Stimulated activated CD4-positive, alpha-beta T cell treated with anti-CD3 and anti-CD28 coated beads, Interleukin-2, amount 100 ng/mL, for 4 hours (primary cell): ENCODE results near the gene PHEX.

Experiments used
- DNase-seq: peaks from one replicate; pipeline ENCODE4 v3.0.0-alpha.2; 2020; ENCODE audit warnings: low read depth

The PHEX gene

DNA sequence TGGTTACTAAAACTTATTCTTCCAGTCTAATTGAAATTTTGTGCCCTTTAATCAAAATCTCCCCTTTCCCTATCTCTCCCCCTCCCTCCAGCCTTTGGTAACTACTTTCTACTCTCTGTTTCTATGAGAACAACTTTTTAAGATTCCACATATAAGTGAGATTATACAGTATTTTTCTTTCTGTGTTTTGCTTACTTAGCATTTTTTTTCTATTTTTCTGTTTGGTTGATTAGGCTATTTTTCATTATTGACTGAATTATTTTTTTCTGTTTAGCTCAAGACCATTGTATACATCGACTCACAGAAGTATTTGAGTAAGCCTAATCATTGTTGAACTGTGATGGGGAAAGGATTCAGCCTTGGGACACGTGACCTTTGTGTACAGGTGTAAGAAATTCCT, 116.4 kb downstream of the PHEX start:
- DNase-seq, result no peak

DNA sequence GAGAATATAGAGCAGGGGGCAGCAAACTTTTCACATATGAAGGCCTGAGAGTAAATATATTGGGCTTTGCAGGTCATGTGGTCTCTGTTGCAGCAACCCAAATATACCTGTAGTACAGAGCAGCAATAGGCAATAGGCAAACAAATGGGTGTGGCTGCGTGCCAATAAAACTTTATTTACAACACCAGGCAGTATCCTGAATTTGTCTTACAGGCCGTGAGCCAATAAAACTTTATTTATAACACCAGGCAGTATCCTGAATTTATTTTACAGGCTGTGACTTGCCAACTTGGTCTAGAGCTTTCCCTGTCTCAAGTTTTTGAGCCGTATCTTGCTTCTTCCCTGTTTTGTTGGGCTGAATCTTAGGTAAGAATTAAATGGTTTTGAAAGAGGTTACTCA, 118.2 kb downstream of the PHEX start:
- DNase-seq, result no peak

DNA sequence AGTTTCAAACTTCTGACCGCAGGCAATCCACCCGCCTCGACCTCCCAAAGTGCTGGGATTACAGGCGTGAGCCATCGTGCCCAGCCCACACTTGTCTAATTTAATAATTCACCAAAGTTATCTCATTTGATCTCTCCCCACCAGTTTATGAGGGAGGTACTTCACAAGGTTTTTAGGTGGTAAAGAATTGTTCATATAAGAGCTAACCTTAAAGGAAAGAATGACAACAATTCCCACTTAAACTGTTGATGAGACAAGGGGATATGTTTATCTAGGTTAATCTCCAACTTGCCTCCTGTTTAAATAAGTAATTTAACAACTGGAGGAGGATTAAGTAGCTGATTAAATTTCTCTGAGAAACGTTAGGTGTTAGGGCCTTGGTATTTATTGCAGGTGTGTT, 123.0 kb downstream of the PHEX start:
- DNase-seq, result no peak

DNA sequence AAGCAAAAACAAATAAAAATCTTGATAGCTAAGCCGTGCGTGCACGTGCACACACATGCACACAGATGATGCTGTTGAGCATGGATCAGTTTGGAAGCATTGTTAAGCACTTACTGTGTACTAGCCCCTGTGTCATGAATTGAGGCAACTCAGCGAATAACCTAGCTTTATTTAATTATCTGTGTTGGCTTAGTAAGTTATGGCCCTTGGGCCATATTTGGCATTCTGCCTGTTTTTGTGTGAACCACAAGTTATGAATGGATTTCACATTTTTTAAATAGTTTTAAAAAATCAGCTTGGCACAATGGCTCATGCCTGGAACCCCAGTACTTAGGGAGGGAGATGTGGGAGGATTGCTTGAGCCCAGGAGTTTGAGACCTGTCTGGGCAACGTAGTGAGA, 126.9 kb downstream of the PHEX start:
- no peak for DNase-seq

DNA sequence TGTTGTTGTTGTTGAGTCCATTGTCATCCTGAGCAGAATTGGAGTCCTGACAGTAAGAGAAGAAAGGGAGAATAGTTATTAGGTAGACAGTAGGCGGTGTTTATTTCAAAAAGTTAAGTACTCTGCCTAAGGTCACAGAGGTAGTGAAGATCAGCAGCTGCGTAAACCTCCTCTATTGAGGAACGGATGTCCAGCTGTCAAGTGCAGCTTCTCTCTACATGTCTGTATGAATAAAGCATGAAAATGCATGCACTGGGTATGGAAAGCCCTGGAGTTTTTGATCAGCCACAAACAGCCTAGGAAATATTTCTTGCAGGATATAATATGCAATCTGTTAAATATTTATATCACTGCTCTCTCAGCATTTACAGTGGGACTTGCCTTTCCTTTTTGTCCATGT, 131.2 kb downstream of the PHEX start:
- DNase-seq, result no peak

DNA sequence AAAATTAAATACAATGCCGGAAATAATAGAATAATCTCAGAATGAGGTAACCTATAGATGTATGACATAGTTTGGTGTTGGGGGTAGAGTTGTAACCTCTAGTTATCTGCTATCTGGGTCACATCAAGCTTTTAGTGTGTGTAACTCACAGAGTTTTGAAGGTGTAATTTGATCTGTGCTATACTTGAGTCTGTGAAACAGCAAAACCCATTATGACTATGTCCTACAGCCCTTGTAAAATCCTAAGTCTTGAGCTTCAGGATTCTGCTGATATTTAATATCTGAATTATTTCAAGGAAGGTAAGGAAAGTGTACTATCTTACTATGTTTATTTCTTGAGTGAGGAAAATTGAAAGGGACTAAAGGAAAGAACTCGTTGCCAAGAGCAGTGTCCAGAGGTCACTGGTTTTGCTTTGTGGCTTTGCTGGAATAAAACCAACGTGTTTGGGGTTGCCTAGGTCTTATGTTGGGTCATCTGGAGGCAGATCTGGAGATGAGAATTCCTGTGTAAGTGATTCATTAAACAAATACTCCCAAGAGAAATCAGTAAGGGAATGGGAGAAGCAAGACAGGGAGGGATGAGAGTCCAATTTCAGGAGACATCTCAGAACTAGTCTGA, 132.8 kb downstream of the PHEX start:
- no peak for DNase-seq

DNA sequence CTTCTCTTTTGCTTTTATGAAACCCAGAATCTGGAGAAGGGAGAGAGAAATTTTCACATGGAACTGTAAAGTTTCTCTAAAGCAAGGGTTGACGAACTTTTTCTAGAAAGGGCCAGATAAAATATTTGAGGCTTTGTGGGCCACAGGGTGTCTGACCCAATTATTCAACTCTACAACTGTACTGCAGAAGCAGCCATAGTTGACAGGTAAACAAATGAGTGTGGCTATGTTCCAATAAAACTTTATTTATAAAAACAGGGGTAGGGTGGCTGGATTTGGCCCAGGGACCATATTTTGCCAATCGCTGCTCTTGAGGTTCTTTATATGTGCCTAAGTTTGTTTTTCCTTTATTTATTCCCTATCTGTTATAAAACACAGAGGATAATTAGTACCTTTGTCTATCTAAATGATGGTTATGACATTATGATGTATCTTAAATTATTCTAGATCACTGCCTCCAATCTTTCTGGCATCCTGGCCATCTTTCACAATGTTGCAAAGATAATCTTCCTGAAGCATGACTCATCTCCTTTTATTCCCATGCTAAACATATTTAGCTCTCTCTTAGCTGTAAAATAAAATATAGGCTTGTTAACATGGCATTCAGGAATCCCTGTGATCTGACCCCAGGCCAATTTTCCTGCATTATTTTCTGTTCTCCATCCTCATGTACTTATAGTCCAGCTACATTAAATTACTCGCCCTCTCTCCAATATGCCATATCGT, 133.8 kb downstream of the PHEX start:
- DNase-seq, result no peak

DNA sequence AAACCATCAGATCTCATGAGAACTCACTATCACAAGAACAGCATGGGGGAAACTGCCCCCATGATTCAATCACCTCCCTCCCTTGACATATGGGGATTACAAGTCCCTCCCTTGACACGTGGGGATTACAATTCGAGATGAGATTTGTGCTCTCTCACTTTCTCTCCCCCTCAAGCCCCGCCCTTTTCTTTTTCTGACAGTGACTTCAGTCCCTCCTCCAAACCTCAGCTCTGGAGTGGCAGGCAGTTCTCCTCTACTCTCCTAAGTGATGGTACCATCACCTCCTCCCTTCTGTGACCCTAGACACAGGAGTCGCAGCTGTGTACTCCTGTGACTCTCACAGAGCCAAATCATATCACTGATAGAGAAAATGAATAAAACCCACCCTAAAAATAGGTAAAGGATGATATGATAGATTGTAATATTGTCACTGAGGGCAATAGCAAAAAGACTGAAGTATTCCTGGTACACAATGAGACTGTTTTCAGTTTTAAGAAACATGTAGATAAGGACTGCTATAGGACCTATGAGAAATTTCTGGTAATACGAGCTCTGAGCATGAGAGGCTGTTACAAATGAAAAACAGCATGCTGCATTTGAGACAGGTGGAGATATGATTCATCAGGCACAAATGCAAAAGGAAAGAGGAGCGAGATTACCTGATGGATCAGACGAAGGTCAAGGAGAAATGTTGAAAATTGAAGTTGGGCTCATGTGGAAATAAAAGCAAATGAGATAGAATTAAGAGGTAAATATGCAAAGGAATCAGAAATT, 139.3 kb downstream of the PHEX start:
- DNase-seq, result no peak

DNA sequence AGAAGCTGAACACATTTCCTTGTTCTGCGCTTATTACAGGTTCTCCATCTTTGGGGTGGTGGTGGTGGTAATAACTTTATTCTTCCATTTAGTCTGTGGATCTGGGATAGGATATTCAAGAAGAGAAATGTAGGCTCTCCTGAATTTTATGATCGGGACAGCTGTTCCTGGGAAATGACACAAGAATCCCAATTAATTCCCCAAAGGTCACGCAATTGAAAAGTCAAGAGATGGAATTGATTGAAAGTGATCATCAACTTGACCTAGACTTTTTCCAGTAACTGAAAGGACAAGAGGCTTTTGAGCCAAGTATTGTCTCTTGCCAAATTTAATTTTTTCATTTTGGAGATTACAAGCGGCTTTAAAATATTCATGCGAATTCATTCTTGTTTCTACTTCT, 141.8 kb downstream of the PHEX start:
- no peak for DNase-seq

DNA sequence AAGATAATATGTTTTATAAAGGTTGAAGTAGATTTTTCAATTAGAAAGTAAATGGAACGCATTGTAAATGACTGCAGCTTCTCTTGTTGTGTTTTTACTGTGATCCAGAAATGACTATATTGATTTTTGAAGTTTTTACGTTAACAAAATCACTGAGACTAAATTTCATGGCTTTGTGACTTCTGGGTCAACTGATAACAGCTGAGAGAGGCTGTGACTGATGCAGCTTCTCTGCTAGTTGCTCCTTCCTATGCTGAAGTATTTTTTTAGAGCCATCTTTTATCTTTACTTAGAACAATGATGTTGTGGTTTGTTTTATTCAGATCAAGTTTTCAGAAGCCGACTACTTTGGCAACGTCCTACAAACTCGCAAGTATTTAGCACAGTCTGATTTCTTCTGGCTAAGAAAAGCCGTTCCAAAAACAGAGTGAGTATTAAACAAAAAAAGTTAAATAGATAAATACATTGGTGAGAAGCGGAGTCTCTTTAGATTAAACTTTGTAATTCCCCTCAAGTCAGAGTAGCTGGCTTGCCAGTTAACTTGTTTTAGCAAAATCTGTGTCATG, 145.9 kb downstream of the PHEX start:
- DNase-seq, result no peak

DNA sequence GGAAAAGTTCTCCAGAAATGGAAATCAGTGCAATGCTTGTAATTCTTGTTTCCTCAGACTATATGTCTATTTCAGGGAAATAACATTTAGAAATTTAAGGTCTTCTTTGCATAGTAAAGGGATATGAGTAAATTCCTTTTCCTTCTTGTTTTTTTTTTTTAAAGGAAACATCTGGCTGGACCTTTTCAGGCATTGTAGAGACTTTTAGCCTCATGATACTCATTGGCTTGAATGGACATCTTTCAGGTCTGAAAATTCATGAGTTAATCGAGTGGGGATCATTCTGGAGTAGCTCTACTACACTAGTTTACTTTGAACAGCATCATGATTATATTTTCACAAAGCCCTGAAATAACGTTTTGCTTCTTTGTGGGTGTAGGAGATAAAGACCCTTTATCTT, 152.0 kb downstream of the PHEX start:
- no peak for DNase-seq

DNA sequence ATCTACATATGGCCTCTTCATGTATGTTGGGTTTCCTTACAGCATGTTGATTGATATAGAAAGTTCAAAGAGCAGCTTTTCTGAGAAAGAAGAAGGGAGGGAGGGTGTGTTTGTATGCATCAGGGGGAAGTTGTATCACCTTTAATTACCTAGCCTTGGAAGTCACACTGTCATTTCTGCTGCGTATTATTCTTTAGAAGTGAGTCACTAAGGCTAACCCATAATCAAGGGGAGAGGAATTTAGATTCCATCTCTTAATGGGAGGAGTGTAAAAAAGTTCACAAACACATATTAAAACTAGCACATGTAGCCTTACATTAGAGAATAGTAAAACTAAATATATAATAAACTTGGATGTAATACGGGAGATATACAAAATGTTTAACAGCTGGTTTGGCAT, 154.0 kb downstream of the PHEX start:
- DNase-seq, result no peak

DNA sequence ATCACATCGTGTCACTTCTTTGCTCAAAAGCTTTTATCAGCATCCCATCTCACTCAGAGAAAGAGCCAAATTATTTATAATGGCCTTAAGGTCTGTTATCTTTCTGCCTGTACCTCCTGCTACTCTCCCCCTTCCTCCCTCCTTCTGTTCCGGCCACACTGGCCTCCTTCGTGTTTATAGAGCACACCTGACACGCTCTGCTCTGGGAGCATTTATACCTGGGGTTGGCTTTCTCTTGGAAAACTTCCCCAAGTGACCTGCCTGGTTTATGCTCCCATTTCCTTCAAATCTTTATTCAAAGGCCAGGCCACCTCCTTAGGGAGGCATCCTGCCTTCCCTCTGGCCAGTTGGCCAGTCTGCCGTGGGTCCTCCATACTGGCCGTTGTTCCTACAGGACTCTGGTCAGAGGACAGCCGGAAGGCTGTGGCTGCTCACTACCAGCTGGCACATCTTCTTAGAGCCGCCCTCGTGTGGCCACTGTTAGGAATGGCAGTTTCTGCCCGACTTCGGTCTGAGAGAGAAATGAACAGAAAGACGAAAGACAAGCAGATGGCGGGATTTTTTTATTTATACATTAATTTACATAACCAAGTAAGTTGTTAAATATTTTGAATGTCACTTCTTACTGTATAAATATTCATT, 160.4 kb downstream of the PHEX start:
- peak; percentile 11 for DNase-seq

DNA sequence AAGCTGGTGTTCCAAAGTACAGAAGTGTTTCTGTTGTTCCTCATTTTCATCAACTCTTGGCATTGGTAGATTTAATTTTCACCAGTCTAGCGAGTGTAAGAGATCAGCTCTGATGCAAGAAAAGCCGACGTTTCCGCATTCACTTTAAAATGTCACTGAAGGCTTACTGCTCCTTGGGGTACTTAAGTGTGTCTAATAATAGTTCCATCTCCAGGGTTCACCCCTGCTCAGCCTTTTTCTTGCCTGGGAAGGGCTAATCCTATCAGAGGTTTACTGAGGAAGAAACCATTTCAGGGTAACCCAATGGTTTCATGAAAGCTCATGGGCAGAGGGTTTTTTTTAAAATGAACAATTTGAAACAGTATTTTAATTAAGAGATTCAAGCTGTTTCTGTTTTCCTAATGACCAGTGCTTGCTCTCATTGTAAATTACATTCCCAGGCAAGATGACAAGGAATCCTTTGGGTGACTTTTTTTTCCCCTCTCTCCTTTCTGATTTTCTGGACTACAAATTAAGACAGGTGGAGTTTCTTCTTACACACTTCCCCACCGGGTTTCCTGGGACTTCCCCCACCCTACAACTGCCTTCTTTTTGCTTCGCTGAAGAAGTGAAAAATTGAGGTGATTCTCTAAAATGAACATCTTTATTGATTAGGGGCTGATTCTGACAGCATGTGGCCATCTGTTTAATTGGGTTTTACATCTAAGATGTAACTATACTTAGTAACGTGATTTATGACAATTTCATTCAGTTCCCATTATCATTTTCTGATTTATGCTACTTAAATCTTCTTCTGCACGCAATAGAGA, 161.9 kb downstream of the PHEX start:
- DNase-seq, result no peak

DNA sequence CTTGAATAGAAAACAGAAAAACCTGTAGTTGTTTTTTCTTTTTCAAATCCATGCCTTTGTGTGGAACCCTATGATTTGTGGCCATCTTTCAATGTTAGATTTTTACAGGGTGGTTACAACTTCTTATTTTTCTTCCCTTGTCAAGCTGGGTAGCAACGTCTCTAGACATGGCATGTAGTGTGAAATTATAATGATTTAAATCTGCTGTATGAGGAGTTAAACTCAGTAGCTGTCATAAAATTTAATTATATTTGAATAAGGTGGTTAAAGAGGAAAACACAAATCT, 162.5 kb downstream of the PHEX start:
- DNase-seq, result no peak

DNA sequence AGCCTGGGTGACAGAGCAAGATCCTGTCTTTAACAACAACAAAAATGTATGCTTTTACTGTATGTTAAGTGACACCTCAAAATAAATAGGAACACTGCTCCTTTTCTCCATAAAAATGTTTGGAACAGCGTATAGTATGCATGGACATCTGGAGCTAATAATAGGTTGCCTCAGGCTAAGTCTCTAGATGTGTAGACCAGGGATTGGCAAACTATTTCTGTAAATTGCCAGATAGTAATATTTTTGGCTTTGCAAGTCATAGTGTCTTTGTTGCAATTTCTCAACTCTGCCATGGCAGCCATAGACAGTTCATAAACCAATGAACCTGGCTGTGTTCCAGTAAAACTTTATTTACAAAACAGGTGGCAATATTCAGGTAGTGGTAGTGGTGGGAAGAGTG, 164.0 kb downstream of the PHEX start:
- no peak for DNase-seq

DNA sequence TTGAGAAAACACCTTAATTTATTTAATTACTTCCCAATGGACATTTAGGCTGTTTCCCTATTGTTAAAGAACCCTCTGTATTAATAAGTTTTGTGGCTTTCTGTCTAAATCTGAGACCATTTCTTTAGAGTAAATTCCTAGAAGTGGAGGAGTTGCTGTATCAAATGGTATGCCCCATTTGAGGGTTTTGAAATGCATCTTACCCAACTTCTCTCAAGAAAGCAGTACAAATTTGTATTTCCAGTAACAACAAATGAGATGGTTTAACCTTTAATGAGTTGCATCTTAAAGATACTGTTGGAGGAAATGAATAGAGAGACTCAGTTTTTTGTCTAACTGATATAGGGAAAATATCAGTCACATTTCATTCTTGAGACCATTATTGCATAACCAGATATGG, 170.1 kb downstream of the PHEX start:
- DNase-seq, result no peak

DNA sequence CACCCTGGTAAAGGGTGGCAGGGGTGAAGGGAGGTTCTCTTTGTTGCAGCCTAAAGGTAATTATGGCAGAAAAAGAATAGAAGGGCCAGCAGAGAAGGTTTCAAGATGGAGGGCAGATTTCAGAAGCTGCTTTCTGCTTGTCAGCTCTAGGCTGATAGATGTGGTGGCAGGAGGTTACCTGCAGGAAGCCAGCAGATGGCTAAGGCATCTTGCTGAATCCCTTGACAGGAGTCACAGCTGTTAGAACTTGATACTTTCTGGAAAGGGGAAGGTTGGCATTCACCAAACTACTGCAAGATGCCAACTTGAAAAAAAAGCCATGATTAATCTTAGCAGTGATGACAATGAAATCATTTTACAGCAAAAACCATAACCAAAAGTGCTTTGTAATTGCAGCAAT, 171.1 kb downstream of the PHEX start:
- DNase-seq, result no peak

DNA sequence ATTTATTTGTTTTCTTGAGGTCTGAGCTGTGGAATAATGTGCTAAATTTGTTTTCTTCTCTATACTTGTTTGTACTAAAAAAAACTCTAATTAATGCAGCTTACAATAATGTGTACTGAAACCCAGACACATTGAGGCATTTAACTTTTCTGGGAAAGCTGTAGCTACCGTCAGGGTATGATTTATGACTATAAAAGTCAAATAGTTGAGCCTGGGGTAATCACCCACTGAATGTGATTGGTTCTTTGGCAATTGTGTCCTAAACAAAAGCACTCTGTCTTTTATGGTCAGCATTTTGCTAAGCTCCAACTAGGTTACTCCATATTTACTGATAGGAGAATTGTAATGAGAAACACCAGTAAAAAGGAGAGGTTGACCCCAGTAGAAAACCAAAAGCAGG, 174.7 kb downstream of the PHEX start:
- DNase-seq, result no peak

DNA sequence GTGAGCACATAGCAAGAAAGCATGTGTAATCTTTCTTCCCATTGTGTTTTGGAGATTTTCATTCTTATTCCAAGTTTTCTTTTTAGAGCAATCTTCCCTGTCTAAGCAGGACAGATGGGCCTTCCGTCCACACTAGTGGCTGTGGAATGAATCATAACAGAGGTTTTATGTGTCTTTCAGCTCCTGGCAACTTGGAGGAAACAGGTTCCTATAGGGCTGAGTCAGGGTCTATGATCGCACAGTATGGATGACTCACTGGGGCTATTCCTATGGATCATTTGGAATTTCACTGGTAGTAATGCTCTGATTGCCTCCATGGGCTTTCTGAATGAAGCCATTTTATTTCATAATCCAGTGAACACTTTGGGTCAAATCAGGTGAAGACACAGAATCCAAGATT, 188.8 kb downstream of the PHEX start:
- no peak for DNase-seq

DNA sequence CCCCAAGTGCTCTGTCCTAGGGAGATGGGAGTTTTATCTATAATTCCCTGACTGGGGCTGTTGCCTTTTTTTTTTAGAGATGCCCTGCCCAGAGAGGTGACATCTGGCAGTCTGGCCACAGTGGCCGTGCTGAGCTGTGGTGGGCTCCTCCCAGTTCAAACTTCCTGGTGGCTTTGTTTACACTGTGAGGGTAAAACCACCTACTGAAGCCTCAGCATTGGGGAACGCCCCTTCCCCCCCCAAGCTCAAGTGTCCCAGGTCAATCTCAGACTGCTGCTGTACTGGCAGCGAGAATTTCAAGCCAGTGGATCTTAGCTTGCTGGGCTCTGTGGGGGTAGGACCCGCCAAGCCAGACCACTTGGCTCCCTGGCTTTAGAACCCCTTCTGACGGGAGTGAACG, 202.3 kb downstream of the PHEX start:
- DNase-seq, result no peak

DNA sequence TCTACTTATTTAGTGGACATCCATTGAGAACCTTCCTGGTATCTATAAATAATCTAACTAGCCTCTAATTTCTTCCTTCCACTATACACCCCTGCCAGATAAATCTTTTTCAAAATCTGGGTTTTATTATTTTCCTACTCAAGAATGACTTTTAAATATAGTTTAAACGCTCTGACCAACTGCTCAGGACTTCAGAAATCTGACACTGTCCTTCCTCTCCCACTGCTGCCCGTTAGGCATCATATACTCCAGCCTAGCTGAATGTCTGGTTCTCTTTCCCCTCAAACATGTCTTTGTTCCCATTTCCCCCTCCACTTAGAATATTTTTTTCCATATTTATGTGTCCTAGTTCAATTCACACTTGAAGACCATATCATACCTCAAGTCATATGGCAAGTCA, 205.4 kb downstream of the PHEX start:
- no peak for DNase-seq
